GM18867 (cell line): Measurements from ENCODE around the gene LHX3.
A peak's percentile ranks its signal among the peaks of the same experiment; 100 is the strongest.

ENCODE experiments used
- ATAC-seq: cut with Tn5 transposase; IDR thresholded peaks from one replicate; pipeline ENCODE4 v1.9.1; 2021; ENCODE audit warnings: mild to moderate bottlenecking, moderate library complexity; ENCODE audit not compliant: unreplicated experiment

Gene LHX3

DNA sequence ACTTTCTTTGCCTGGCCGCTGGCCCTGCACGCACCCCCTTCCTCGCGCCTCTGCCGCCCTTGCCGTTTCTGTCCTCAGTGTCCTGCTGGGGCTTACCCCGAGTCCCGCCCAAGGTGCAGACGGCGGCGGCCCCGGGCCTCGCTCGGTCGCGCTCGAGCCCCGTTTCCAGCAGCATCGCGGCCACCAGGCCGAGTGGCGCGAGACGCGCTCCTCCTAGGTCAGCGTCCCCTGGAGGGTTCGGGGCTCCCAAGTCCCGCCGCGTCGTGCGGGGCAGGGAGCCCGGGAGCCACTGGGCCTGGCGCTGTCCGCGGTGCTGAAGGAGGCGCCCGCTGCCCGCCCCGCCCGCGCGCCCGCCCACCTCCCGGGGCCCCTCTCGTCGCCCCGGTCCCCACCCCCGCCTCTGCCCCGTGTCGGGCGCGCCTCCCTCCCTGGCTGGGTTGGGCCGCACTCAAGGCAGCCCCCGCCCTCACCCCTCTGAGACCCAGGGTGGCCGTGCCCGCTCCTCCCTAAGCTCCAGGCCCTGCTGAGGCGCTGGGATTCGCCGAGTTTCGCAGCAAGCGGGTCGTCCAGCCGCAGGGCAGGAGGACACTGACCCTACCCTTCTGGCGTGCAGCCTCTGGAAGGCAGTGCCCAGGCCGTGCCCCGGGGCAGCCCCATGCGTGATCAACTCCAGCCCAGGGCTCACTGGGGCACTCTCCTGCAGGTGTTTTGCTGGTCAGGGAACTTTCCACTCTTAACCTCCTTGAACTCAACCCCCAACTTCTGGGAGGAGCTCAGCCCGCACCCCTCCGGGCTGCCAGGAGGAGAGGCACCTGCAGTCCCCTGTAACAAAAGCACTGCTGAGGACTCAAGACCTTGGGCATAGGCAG, at the start of gene LHX3:
LHX3 (minus strand) TSS at position 291 of the 869 bp plus-strand sequence; CDS start at position 175, 116 bp downstream.
- ATAC-seq, result no peak

DNA sequence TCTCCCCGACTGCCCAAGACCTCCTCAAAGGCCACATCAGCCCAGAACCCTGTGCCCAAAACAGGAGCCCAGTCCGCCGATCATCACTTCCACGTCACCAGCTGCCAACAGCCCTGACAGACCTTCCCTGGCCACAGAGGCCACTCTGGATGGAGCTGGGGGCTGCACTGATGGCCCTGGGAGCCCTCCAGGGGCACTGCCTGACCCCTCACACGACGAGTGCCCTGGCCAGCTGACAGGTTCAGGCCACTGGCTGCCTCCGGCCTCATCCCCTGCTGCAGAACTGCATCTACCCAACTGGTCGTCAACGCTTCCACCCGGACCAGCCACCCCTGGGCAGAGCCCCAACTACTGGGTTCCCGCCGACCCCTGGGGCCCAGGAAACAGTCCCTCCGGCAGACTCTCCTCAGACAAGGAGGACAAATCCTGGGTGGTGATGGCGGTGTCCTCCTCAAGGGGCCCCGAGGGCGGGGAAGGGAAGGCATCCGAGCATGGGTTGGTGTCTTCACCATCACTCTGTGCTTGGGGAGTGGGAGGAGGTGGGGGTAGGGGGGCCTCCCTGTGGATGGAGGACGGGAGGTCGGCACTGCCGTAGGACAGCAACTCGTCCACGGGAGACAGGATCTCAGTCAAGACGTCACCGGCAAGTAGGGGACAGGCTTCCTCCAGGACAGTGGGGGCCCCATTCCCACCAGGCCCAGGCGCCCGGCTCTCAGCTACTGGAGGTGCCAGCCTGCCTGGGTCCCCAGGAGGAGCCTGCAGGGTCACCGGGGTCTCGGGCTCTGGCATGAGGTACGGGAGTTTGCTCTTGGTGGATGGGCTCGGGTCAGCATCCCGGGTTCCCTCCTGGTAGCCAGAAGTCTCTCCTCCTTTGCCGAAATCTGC, 48.6 kb upstream of the LHX3 start:
- no peak for ATAC-seq

GRCh38 chr9:136252846-136253245, 47.9 kb upstream of the LHX3 start:
- no peak for ATAC-seq

DNA sequence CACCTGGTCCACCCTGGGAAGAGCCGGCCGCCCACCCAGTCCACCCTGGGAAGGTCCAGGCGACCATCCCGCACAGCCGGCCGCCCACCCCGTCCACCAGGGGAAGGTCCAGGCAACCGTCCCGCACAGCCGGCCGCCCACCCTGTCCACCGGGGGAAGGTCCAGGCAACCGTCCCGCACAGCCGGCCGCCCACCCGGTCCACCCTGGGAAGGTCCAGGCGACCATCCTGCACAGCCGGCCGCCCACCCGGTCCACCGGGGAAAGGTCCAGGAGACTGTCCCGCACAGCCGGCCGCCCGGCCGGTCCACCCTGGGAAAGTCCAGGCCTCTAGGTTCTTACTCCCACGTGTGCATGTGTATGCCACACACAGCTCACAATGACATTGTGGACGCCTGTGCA, 47.4 kb upstream of the LHX3 start:
- ATAC-seq, result no peak

GRCh38 chr9:136251264-136252115, 46.6 kb upstream of the LHX3 start:
- ATAC-seq, result no peak

- ATAC-seq, result no peak
Observed at GRCh38 chr9:136250676-136251075, 45.7 kb upstream of the LHX3 start.

DNA sequence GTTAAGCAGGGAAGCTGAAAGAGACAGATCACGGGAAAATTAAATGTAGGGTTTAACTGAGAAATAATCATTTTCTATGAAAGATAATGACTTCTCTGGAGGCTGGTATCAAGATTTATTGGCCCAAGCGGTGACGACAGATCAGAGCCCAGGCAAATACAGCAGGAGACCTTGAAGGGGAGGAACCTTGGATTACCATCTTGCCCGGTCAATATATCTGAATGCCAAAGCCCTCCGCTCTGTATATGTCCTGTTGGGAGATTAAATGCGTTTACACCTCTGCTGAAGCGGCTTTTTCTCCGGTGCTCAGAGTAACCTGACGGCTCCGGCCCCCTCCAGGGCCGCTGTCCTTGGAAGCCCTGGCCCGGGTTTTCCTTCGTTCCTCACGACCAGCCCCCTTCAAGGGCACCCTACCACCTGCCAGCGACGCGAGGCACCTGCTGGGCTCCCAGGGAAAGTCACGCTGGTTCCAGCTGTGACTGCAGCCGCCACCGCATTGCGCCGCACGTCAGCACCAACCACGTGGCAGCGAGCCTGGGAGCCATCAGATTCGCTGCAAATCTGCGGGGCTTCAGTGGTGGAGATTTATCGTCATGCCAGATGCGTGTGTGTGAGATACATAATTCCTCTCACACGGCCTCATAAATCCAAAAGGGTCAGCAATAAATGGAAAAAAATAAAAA, 45.1 kb upstream of the LHX3 start:
- ATAC-seq, result no peak

DNA sequence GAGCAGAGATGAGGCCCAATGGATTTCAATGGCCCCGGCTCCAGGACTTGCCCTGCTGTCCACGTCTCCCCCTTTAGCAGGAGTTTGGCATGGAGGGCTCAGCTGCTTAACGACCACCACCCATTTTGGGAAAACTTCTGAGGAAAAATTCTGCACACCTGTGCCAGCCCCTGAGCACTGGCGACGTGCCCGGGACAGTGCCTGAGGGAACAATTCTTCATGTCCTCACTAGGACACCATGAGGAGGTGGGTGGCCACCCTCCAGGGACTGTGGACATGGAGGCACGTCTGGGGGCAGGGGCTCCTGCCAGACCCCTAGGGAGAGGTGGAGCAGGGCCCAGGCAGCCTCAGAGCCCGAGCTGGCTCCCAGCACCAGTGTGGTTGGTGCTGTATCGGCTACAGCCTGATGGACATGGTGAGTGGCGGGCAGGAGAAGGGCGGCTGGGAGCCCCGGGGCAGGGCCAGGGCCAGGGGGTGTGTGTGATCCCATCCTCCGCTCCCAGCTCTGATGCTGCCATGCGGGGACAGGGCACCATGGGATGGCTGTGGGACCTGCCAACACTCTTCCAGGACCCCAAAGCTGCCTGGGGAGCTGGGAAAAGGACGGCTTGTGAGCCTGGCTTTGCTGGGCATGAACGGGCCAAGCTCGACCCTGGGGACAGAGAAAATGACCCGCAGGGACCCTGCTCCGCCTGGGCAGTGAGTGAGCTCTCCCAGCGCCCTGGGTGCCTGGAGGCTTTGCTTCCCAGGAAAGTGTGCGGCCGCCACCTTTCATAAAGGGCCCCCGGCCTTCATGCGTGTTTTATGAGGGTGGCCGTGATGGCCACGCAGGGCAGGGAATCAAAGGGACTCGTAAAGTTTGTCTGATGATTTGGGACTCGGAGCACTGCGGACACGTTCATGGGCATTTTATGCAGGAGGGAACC, 44.3 kb upstream of the LHX3 start:
- ATAC-seq, result no peak

- ATAC-seq, result no peak
Observed at GRCh38 chr9:136247947-136248637, 43.2 kb upstream of the LHX3 start.

- no peak for ATAC-seq
Observed at GRCh38 chr9:136247551-136247916, 42.6 kb upstream of the LHX3 start.

DNA sequence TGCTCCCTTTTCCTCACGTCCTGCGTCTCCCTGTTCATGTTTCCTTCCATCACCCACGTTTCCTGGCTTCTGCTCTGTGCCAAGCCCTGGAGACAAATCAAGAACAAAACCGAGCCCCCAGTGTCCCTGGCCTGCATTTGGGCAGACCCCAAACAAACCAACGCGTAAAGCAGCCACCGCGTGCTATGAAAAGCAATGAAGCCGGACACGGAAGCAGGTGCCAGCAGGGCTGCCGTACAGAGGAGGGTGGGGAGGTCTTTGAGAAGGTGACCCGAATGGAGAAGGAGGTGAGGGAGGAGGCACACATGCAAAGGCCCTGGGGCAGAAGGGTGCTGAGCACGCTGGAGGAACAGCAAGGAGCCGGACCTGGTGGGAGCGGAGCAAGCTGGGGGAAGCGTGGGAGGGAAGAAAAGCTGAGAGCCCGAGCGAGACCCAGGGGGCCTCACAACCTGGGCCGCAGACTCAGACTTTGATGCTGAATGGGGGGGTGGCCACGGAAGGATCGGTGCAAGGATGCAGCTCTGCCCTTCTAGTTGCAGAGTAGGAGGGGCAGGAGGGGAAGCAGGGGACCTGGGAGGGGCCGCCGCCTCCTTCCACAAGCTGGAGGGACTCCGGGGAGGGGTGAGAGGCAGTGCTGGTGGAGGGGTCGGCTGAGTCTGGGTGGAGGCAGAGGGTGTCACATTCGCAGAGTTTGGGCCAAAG, 42.1 kb upstream of the LHX3 start:
- ATAC-seq, result no peak

GRCh38 chr9:136245219-136246150, 40.6 kb upstream of the LHX3 start, which contains the start of gene QSOX2:
QSOX2 (minus strand) TSS chr9:136245812; CDS start chr9:136245803, 9 bp downstream.
- peak; percentile 66 for ATAC-seq

- ATAC-seq, result peak; percentile 1
Observed at GRCh38 chr9:136244969-136245218, 40.0 kb upstream of the LHX3 start.

- no peak for ATAC-seq
Observed at GRCh38 chr9:136244122-136244968, 39.4 kb upstream of the LHX3 start.

- no peak for ATAC-seq
Observed at GRCh38 chr9:136243631-136244030, 38.7 kb upstream of the LHX3 start.

DNA sequence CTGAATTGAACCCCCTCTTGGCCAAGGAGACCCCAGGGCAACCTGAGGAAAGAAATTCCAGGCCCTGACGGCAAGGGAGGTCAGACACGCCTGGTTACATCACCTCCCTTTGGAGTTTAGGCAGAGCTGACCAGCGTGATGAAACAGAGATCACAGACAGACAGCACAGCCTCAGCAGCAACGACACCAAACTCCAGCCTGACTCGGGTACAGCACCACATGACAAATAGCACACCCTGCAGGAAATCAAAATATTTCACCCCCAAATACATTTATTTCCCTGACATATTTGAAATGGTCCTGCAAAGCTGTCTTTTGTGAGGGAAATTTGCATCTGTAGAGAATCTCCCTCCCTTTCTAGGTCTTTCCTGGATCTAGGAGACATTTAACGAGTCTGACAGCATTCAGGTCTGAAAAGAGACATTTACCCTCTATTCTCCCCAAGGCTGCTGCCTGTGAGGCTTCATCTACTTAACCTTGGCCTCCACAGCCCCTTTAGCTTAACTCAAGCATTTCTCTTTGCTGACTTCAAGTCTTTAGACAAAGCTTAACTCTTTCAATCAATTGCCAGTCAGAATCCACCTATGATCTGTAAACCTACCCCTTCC, 38.1 kb upstream of the LHX3 start:
- ATAC-seq, result no peak
